DOHH2 (cell line): Measurements from ENCODE around the gene VAC14.

Experiments used
- EZH2phosphoT487 ChIP-seq: fragments of 200-600 bp; sonication (generic); IDR thresholded peaks from 2 replicates; pipeline ENCODE4 v1.6.1; 2017; ENCODE audit warnings: borderline replicate concordance, mild to moderate bottlenecking, antibody characterized with exemption, low read length, moderate library complexity, mixed read lengths
- TF ChIP-seq, protein P1 (sequence below): fragments of 200-600 bp; sonication (generic); IDR thresholded peaks from one replicate; pipeline ENCODE4 v1.5.1; 2014; ENCODE audit warnings: antibody characterized with exemption, mild to moderate bottlenecking, low read depth, low read length; ENCODE audit not compliant: poor library complexity, severe bottlenecking

DNA sequence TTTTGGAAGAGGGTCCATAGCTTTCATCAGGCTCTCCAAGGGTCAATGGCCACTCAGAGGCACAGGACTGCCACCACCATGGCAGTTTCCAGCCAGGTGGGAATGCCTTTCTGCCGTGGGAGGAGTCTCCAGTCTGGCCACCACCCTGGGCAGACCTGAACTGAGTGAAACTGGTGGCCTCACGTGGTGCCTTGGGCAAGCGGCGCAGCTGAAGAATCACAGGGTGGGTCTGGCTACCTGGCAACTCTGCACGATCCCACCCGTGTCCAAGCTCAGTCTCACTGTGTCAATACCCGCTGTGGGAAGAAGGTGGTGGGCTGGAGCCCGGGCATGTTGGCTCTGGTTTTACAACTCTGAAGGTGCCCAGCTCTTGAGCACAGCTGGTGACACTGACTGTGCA, 31.8 kb downstream of the VAC14 start:
- TF ChIP-seq, protein P1, sequence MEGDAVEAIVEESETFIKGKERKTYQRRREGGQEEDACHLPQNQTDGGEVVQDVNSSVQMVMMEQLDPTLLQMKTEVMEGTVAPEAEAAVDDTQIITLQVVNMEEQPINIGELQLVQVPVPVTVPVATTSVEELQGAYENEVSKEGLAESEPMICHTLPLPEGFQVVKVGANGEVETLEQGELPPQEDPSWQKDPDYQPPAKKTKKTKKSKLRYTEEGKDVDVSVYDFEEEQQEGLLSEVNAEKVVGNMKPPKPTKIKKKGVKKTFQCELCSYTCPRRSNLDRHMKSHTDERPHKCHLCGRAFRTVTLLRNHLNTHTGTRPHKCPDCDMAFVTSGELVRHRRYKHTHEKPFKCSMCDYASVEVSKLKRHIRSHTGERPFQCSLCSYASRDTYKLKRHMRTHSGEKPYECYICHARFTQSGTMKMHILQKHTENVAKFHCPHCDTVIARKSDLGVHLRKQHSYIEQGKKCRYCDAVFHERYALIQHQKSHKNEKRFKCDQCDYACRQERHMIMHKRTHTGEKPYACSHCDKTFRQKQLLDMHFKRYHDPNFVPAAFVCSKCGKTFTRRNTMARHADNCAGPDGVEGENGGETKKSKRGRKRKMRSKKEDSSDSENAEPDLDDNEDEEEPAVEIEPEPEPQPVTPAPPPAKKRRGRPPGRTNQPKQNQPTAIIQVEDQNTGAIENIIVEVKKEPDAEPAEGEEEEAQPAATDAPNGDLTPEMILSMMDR = no peak
- TF ChIP-seq EZH2phosphoT487 = no peak
